ENCODE measurements around the gene TPSD1. TPM values are rescaled to one million over a fixed set of nuclear protein-coding genes. Genes with fewer than 3 reads are reported as not detected.

Gene TPSD1
- polyA plus RNA-seq, 1 experiment: not detected

- no peak for DNase-seq (ENCODE audit: low read depth, low spot score)
- Histone ChIP-seq H3K27ac (ENCODE audit: low read depth, low read length) (no peak overlapping the region), H3K27me3 (ENCODE audit: control insufficient read depth, insufficient read depth, low read length) (no peaks in the 10 kb centered on the region), H3K4me3 (ENCODE audit: low read depth, low read length) (no peak overlapping the region), H3K9me3 (ENCODE audit: control insufficient read depth, insufficient read depth, low read length) (peaks cover 34% of the 10 kb centered on the region; the same call in 1 of the 2 replicates)
- TF ChIP-seq, protein P1, sequence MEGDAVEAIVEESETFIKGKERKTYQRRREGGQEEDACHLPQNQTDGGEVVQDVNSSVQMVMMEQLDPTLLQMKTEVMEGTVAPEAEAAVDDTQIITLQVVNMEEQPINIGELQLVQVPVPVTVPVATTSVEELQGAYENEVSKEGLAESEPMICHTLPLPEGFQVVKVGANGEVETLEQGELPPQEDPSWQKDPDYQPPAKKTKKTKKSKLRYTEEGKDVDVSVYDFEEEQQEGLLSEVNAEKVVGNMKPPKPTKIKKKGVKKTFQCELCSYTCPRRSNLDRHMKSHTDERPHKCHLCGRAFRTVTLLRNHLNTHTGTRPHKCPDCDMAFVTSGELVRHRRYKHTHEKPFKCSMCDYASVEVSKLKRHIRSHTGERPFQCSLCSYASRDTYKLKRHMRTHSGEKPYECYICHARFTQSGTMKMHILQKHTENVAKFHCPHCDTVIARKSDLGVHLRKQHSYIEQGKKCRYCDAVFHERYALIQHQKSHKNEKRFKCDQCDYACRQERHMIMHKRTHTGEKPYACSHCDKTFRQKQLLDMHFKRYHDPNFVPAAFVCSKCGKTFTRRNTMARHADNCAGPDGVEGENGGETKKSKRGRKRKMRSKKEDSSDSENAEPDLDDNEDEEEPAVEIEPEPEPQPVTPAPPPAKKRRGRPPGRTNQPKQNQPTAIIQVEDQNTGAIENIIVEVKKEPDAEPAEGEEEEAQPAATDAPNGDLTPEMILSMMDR (IDR thresholded peaks at IDR 0.05; ENCODE audit: low read depth, low read length): no peak
- ChIA-PET POLR2A (no interaction called here), CTCF (no interaction called here)
These were observed 45.4 kb upstream of the TPSD1 start for GRCh38 chr16:1210461-1210860.

DNA sequence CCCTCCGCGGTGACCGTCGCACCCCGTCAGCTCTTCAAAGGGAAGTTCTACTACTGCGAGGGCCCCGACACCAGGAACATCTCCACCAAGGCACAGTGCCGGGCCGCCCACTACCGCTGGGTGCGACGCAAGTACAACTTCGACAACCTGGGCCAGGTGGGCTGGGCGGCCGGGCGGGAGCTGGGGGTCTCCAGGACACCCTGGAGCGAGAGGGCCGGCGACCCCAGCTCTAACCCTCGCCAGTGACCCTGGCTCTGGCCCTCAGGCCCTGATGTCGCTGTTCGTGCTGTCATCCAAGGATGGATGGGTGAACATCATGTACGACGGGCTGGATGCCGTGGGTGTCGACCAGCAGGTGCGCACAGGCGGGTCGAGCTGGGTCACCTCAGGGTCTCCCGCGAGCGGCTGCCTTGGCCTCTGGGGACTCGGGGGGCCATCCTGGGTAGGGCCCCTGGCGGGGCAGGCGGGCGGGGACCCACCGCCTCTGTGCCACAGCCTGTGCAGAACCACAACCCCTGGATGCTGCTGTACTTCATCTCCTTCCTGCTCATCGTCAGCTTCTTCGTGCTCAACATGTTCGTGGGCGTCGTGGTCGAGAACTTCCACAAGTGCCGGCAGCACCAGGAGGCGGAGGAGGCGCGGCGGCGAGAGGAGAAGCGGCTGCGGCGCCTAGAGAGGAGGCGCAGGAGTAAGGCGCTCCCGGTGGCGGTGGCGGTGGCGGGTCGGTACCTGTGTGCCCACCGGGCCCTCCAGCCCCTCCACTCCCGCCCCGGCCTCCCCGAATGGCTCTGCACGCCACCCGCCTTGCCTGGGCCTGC, 44.2 kb upstream of the TPSD1 start:
- DNase-seq (ENCODE audit: low read depth, low spot score): no peak
- ChIA-PET CTCF (no interaction called here), POLR2A (no interaction called here)
- H3K27me3 ChIP-seq (ENCODE audit: control insufficient read depth, insufficient read depth, low read length): no peaks in the 10 kb centered on the region
- H3K27ac ChIP-seq (ENCODE audit: low read depth, low read length): no peak overlapping the region
- peaks cover 34% of the 10 kb centered on the region; the same call in 1 of the 2 replicates for H3K9me3 ChIP-seq (ENCODE audit: control insufficient read depth, insufficient read depth, low read length)
- TF ChIP-seq, protein P1 (IDR thresholded peaks at IDR 0.05; ENCODE audit: low read depth, low read length): no peak
- no peak overlapping the region for H3K4me3 ChIP-seq (ENCODE audit: low read depth, low read length)

DNA sequence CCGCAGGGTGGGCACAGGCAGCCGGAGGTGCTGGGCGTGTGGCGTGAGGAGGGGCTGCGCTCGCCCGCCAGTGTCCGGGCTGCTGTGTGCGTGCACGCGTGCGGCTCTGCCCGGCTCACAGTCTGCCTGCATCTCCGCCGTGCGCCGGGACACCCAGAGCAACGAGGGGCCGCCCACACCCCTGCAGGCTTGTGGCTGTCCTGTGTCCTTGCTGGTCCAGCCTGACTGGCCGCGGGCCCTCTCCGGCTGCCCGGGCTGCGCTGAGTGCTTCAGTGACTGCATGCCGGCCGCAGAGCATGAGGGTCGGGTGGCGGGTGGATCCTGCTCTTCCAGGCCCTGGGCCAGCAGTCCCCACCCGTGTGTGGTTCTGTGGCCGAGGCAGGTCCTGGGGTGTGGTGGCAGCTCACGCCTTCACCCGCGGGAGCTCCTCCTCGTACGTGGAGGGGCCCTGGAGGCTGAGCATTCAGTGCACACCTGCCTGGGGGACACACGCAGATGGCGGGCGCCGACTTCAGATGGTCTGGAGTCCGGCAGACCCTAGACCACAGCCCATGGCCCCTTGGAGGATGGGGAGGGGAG, 43.2 kb upstream of the TPSD1 start:
- POLR2A ChIA-PET: no interaction called here
- H3K4me3 ChIP-seq (ENCODE audit: low read depth, low read length): no peak overlapping the region
- H3K27me3 ChIP-seq (ENCODE audit: control insufficient read depth, insufficient read depth, low read length): no peaks in the 10 kb centered on the region
- no peak overlapping the region for H3K27ac ChIP-seq (ENCODE audit: low read depth, low read length)
- CTCF ChIA-PET: no interaction called here
- DNase-seq (ENCODE audit: low read depth, low spot score): no peak
- peaks cover 34% of the 10 kb centered on the region; the same call in 1 of the 2 replicates for H3K9me3 ChIP-seq (ENCODE audit: control insufficient read depth, insufficient read depth, low read length)
- TF ChIP-seq, protein P1 (IDR thresholded peaks at IDR 0.05; ENCODE audit: low read depth, low read length): no peak

- CTCF ChIA-PET: no interaction called here
- H3K9me3 ChIP-seq (ENCODE audit: control insufficient read depth, insufficient read depth, low read length): peaks cover 34% of the 10 kb centered on the region; the same call in 1 of the 2 replicates
- TF ChIP-seq, protein P1 (IDR thresholded peaks at IDR 0.05; ENCODE audit: low read depth, low read length): no peak
- no peak overlapping the region for H3K27ac ChIP-seq (ENCODE audit: low read depth, low read length)
- no peak for DNase-seq (ENCODE audit: low read depth, low spot score)
- POLR2A ChIA-PET: no interaction called here
- H3K27me3 ChIP-seq (ENCODE audit: control insufficient read depth, insufficient read depth, low read length): no peaks in the 10 kb centered on the region
- H3K4me3 ChIP-seq (ENCODE audit: low read depth, low read length): no peak overlapping the region
These were observed 42.6 kb upstream of the TPSD1 start for GRCh38 chr16:1213231-1213630.

DNA sequence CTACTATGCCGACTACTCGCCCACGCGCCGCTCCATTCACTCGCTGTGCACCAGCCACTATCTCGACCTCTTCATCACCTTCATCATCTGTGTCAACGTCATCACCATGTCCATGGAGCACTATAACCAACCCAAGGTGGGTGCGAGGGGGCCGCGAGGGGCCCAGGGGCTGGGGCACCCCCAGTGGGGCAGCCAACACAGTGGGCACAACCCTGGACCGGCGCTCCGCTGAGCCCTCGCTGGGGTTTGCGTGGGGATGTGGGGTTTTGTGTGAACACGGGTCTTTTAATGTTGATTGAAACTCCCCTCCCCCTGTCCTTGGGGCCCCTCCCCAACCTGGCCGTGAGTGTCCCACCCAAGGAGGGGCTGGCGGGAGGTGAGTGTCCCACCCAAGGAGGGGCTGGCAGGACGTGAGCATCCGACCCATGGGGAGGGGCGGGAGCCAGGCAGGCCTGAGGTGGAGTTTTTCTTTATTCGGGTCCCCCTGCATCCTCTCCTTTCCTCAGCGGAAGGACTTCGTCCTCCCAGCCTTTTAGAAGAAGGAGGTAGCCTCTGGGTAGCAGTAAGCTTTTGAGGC, 42.0 kb upstream of the TPSD1 start:
- no peaks in the 10 kb centered on the region for H3K27me3 ChIP-seq (ENCODE audit: control insufficient read depth, insufficient read depth, low read length)
- TF ChIP-seq, protein P1 (IDR thresholded peaks at IDR 0.05; ENCODE audit: low read depth, low read length): no peak
- ChIA-PET POLR2A (no interaction called here), CTCF (no interaction called here)
- H3K4me3 ChIP-seq (ENCODE audit: low read depth, low read length): no peak overlapping the region
- DNase-seq (ENCODE audit: low read depth, low spot score): no peak
- H3K9me3 ChIP-seq (ENCODE audit: control insufficient read depth, insufficient read depth, low read length): peaks cover 34% of the 10 kb centered on the region; the same call in 1 of the 2 replicates
- H3K27ac ChIP-seq (ENCODE audit: low read depth, low read length): no peak overlapping the region
